Skin of body (tissue), 2 donors: ENCODE results near the gene TMEM131L. TPM values are rescaled to one million over a fixed set of nuclear protein-coding genes. Genes with fewer than 3 reads are reported as not detected.
"Not testable (repeated sequence)": the region's sequence is repeated elsewhere in the genome, so short reads cannot be mapped to it uniquely, and the experiment has no call there.

Source experiments
- DNase-seq: peaks from one replicate; lab custom pipeline; 2025; lab: John Stamatoyannopoulos, UW
- total RNA-seq: library from RNA; depleted of rRNA; stranded (reverse); fragments of >200 nt; gene quantifications from one replicate; pipeline ENCODE4 v1.2.3, GENCODE V29; 2014

The TMEM131L gene
- total RNA-seq, 1 donor from 2014 or later, result 32.2 TPM

- no peak for DNase-seq
Observed at GRCh38 chr4:153541456-153542096, 75.4 kb downstream of the TMEM131L start.

- no peak for DNase-seq
Observed at GRCh38 chr4:153542131-153542530, 76.0 kb downstream of the TMEM131L start.

- no peak for DNase-seq
Observed at GRCh38 chr4:153542834-153543233, 76.7 kb downstream of the TMEM131L start.

- DNase-seq, result no peak
Observed at GRCh38 chr4:153543351-153543750, 77.2 kb downstream of the TMEM131L start.

- DNase-seq, result no peak
Observed at GRCh38 chr4:153545822-153546221, 79.7 kb downstream of the TMEM131L start.

- no peak for DNase-seq
Observed at GRCh38 chr4:153546280-153546679, 80.1 kb downstream of the TMEM131L start.

GRCh38 chr4:153547520-153547919 is 81.4 kb downstream of the TMEM131L start:
- no peak for DNase-seq

GRCh38 chr4:153548907-153549306 is 82.7 kb downstream of the TMEM131L start:
- not testable (repeated sequence) for DNase-seq

- DNase-seq, result no peak
Observed at GRCh38 chr4:153549405-153549804, 83.2 kb downstream of the TMEM131L start.

- no peak for DNase-seq
Observed at GRCh38 chr4:153553155-153553818, 87.1 kb downstream of the TMEM131L start.

- no peak for DNase-seq
Observed at GRCh38 chr4:153553819-153554170, 87.6 kb downstream of the TMEM131L start.

GRCh38 chr4:153555730-153556434 is 89.7 kb downstream of the TMEM131L start:
- DNase-seq, result peak; percentile 50

GRCh38 chr4:153556435-153556815 is 90.3 kb downstream of the TMEM131L start:
- no peak for DNase-seq

- DNase-seq, result no peak
Observed at GRCh38 chr4:153560908-153561307, 94.7 kb downstream of the TMEM131L start.

GRCh38 chr4:153564630-153565525 is 98.7 kb downstream of the TMEM131L start:
- peak; percentile 85 for DNase-seq

GRCh38 chr4:153566631-153567150 is 100.5 kb downstream of the TMEM131L start:
- DNase-seq, result no peak

GRCh38 chr4:153567660-153568059 is 101.5 kb downstream of the TMEM131L start:
- not testable (repeated sequence) for DNase-seq

- no peak for DNase-seq
Observed at GRCh38 chr4:153570228-153570973, 104.2 kb downstream of the TMEM131L start.

- DNase-seq, result no peak
Observed at GRCh38 chr4:153571006-153571545, 104.9 kb downstream of the TMEM131L start.

- DNase-seq, result no peak
Observed at GRCh38 chr4:153572609-153573008, 106.4 kb downstream of the TMEM131L start.
